ENCODE data around the gene CNOT8. TPM values are rescaled to one million over a fixed set of nuclear protein-coding genes. Genes with fewer than 3 reads are reported as not detected.

The CNOT8 gene
- polyA plus RNA-seq, 1 donor from 2014 or later = 146 TPM

GRCh38 chr5:154866841-154867240 lies 8.4 kb downstream of the CNOT8 start:
- no peaks in the 10 kb centered on the region for H3F3A ChIP-seq (ENCODE audit: insufficient read depth, low read length, poor library complexity, severe bottlenecking)
- no peaks in the 10 kb centered on the region for H4K20me1 ChIP-seq (ENCODE audit: insufficient read depth)
- H3K36me3 ChIP-seq (ENCODE audit: insufficient read depth, low read length) = peaks cover 6% of the 10 kb centered on the region
- H3K4me3 ChIP-seq (ENCODE audit: low read length) = no peak overlapping the region
- no peaks in the 10 kb centered on the region for H3K9me2 ChIP-seq (ENCODE audit: insufficient read depth, low read length)
- H3K27ac ChIP-seq (ENCODE audit: low read length) = no peak overlapping the region
- H3K27me3 ChIP-seq (ENCODE audit: insufficient read depth, low read depth, low read length) = no peaks in the 10 kb centered on the region
- H3K9ac ChIP-seq (ENCODE audit: low read length) = no peak overlapping the region
- no peaks in the 10 kb centered on the region for H3K9me3 ChIP-seq (ENCODE audit: low read length)
- no peak overlapping the region for H2AFZ ChIP-seq (ENCODE audit: low read depth, low read length)
- H3K79me2 ChIP-seq (replicated peaks; ENCODE audit: insufficient read depth, low read length) = peaks cover 29% of the 10 kb centered on the region
- no peak overlapping the region for H3K4me2 ChIP-seq (ENCODE audit: low read length)
- TF ChIP-seq SMC3 (conservative IDR thresholded peaks at IDR 0.05; ENCODE audit: poor library complexity) (no peak), MXI1 (conservative IDR thresholded peaks at IDR 0.05; ENCODE audit: poor library complexity, severe bottlenecking) (no peak), TAF1 (IDR thresholded peaks at IDR 0.05; ENCODE audit: low read depth) (no peak), EP300 (conservative IDR thresholded peaks at IDR 0.05; ENCODE audit: poor library complexity, severe bottlenecking) (no peak)
- TF ChIP-seq, protein P1, sequence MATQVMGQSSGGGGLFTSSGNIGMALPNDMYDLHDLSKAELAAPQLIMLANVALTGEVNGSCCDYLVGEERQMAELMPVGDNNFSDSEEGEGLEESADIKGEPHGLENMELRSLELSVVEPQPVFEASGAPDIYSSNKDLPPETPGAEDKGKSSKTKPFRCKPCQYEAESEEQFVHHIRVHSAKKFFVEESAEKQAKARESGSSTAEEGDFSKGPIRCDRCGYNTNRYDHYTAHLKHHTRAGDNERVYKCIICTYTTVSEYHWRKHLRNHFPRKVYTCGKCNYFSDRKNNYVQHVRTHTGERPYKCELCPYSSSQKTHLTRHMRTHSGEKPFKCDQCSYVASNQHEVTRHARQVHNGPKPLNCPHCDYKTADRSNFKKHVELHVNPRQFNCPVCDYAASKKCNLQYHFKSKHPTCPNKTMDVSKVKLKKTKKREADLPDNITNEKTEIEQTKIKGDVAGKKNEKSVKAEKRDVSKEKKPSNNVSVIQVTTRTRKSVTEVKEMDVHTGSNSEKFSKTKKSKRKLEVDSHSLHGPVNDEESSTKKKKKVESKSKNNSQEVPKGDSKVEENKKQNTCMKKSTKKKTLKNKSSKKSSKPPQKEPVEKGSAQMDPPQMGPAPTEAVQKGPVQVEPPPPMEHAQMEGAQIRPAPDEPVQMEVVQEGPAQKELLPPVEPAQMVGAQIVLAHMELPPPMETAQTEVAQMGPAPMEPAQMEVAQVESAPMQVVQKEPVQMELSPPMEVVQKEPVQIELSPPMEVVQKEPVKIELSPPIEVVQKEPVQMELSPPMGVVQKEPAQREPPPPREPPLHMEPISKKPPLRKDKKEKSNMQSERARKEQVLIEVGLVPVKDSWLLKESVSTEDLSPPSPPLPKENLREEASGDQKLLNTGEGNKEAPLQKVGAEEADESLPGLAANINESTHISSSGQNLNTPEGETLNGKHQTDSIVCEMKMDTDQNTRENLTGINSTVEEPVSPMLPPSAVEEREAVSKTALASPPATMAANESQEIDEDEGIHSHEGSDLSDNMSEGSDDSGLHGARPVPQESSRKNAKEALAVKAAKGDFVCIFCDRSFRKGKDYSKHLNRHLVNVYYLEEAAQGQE (IDR thresholded peaks at IDR 0.05; ENCODE audit: borderline replicate concordance) = no peak
- TF ChIP-seq, protein P2, sequence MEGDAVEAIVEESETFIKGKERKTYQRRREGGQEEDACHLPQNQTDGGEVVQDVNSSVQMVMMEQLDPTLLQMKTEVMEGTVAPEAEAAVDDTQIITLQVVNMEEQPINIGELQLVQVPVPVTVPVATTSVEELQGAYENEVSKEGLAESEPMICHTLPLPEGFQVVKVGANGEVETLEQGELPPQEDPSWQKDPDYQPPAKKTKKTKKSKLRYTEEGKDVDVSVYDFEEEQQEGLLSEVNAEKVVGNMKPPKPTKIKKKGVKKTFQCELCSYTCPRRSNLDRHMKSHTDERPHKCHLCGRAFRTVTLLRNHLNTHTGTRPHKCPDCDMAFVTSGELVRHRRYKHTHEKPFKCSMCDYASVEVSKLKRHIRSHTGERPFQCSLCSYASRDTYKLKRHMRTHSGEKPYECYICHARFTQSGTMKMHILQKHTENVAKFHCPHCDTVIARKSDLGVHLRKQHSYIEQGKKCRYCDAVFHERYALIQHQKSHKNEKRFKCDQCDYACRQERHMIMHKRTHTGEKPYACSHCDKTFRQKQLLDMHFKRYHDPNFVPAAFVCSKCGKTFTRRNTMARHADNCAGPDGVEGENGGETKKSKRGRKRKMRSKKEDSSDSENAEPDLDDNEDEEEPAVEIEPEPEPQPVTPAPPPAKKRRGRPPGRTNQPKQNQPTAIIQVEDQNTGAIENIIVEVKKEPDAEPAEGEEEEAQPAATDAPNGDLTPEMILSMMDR (IDR thresholded peaks at IDR 0.05; ENCODE audit: poor library complexity, severe bottlenecking) = no peak

DNA sequence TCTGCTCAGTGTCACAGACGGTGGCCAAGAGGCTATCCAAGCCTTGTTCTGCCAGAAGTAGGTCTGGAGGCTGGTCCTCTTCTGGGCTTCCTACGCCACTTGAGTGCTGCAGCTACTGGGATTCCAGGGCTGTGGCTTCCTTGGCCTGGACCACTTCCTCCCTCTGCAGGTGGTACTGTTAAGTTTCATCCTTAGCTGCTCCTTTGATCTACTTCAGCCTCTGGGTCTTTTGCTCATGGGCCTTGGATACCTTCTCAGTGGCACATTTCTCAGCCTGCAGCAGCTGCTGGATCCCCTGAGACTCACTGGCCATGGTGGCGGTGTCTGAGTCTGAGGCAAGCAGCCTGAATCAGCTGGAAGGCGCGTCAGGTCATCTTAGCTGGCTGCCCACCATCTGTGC lies 10.3 kb downstream of the CNOT8 start:
- Histone ChIP-seq H3K9ac (ENCODE audit: low read length) (no peak overlapping the region), H3F3A (ENCODE audit: insufficient read depth, low read length, poor library complexity, severe bottlenecking) (no peaks in the 10 kb centered on the region), H3K9me3 (ENCODE audit: low read length) (no peaks in the 10 kb centered on the region), H3K27me3 (ENCODE audit: insufficient read depth, low read depth, low read length) (no peaks in the 10 kb centered on the region), H3K9me2 (ENCODE audit: insufficient read depth, low read length) (no peaks in the 10 kb centered on the region), H3K4me3 (ENCODE audit: low read length) (no peak overlapping the region), H3K79me2 (replicated peaks; ENCODE audit: insufficient read depth, low read length) (peaks cover 11% of the 10 kb centered on the region), H3K36me3 (ENCODE audit: insufficient read depth, low read length) (peaks cover 6% of the 10 kb centered on the region), H2AFZ (ENCODE audit: low read depth, low read length) (no peak overlapping the region), H3K4me2 (ENCODE audit: low read length) (no peak overlapping the region), H3K27ac (ENCODE audit: low read length) (no peak overlapping the region), H4K20me1 (ENCODE audit: insufficient read depth) (no peaks in the 10 kb centered on the region)
- TF ChIP-seq RAD21 (conservative IDR thresholded peaks at IDR 0.05) (no peak), MXI1 (conservative IDR thresholded peaks at IDR 0.05; ENCODE audit: poor library complexity, severe bottlenecking) (no peak), TAF1 (IDR thresholded peaks at IDR 0.05; ENCODE audit: low read depth) (no peak), EP300 (conservative IDR thresholded peaks at IDR 0.05; ENCODE audit: poor library complexity, severe bottlenecking) (no peak), POLR2AphosphoS5 (IDR thresholded peaks at IDR 0.05) (no peak), SMC3 (conservative IDR thresholded peaks at IDR 0.05; ENCODE audit: poor library complexity) (no peak)
- TF ChIP-seq, protein P2 (IDR thresholded peaks at IDR 0.05; ENCODE audit: poor library complexity, severe bottlenecking) = no peak
- TF ChIP-seq, protein P1 (IDR thresholded peaks at IDR 0.05; ENCODE audit: borderline replicate concordance) = no peak
